Gastroesophageal sphincter (tissue), 3 donors: ENCODE results near the gene DCK.

Experiments
- CTCF ChIP-seq, 4 experiments: fragments of 200-600 bp in 2 of 4; fragments of 450-650 bp in 2 of 4; sonication (generic) in 1 of 4; IDR thresholded peaks; one replicate each; pipeline ENCODE4 v1.5.1; 2017 to 2019; ENCODE audit warnings: antibody characterized with exemption in 4 of 4, mild to moderate bottlenecking in 2 of 4, moderate library complexity in 2 of 4
- EP300 ChIP-seq: sonication (generic); formaldehyde crosslinking; IDR thresholded peaks from one replicate; pipeline ENCODE4 v1.6.1; 2017; ENCODE audit warnings: antibody characterized with exemption, mild to moderate bottlenecking
- POLR2A ChIP-seq, 2 donors: fragments of 450-650 bp; IDR thresholded peaks; one replicate each; pipeline ENCODE4 v1.6.1; 2017; ENCODE audit warnings: antibody characterized with exemption in 2 of 2, mild to moderate bottlenecking in 2 of 2, moderate library complexity in 1 of 2
- POLR2AphosphoS5 ChIP-seq: sonication (generic); formaldehyde crosslinking; IDR thresholded peaks from one replicate; pipeline ENCODE4 v1.6.1; 2017; ENCODE audit warnings: antibody characterized with exemption

- no peak for TF ChIP-seq CTCF (IDR thresholded peaks at IDR 0.05)
- TF ChIP-seq POLR2AphosphoS5, result no peak
- no peak for TF ChIP-seq EP300
- no peak for TF ChIP-seq POLR2A (IDR thresholded peaks at IDR 0.05)
Observed at GRCh38 chr4:70946939-70947338, 46.5 kb upstream of the DCK start.
